Thymus (tissue), 14 donors: ENCODE data around the gene ZDHHC23. TPM values are rescaled to one million over a fixed set of nuclear protein-coding genes. Genes with fewer than 3 reads are reported as not detected.

Experiments used
- DNase-seq, 9 donors: peaks; one replicate each; pipeline ENCODE4 v3.0.0-alpha.2; 2013; ENCODE audit warnings: low spot score in 9 of 9, low read depth in 6 of 9, missing footprints in 1 of 9
- H3K27ac ChIP-seq, 2 donors: one replicate each; pipeline ENCODE4 v1.5.1; 2013; ENCODE audit warnings: control low read depth in 1 of 2, low read depth in 1 of 2, low read length in 1 of 2, mild to moderate bottlenecking in 1 of 2, moderate library complexity in 1 of 2
- H3K27me3 ChIP-seq, 2 donors: one replicate each; pipeline ENCODE4 v1.5.1; 2013; ENCODE audit warnings: low read length in 1 of 2; ENCODE audit not compliant: control insufficient read depth in 2 of 2, insufficient read depth in 1 of 2
- H3K36me3 ChIP-seq, 2 donors: one replicate each; pipeline ENCODE4 v1.5.1; 2013; ENCODE audit warnings: low read length in 1 of 2, mild to moderate bottlenecking in 1 of 2, moderate library complexity in 1 of 2; ENCODE audit not compliant: control insufficient read depth in 2 of 2, insufficient read depth in 2 of 2
- H3K4me1 ChIP-seq, 2 donors: one replicate each; pipeline ENCODE4 v1.5.1; 2013; ENCODE audit warnings: low read length in 2 of 2; ENCODE audit not compliant: control insufficient read depth in 2 of 2, insufficient read depth in 2 of 2
- H3K4me3 ChIP-seq, 2 donors: one replicate each; pipeline ENCODE4 v1.5.1; 2013; ENCODE audit warnings: low read length in 2 of 2, control low read depth in 1 of 2, mild to moderate bottlenecking in 1 of 2
- H3K9me3 ChIP-seq, 2 donors: one replicate each; pipeline ENCODE4 v1.5.1; 2013; ENCODE audit warnings: low read length in 1 of 2, mild to moderate bottlenecking in 1 of 2; ENCODE audit not compliant: control insufficient read depth in 2 of 2, insufficient read depth in 1 of 2
- WGBS: extraction: QIAGEN DNeasy Blood & Tissue Kit; methylation state at CpG from one replicate; pipeline ENCODE4 v1.1.7; 2013; 5-methylcytosine and 5-hydroxymethylcytosine counted together
- long read RNA-seq, 10 donors: transcript quantifications; one replicate each; lab custom pipeline, GENCODE V29; 2026
- polyA plus RNA-seq: library from polyadenylated mRNA; stranded (reverse); fragments of 200-250 nt; gene quantifications from one replicate; pipeline ENCODE4 v1.2.3, GENCODE V29; 2013
- total RNA-seq: library from RNA; stranded (reverse); fragments of 120-200 nt; gene quantifications from one replicate; pipeline ENCODE4 v1.2.4, GENCODE V29; 2013
- donor health status: healthy.

ZDHHC23 gene
- total RNA-seq = 1.7 TPM
- polyA plus RNA-seq = 2.2 TPM
- long read RNA-seq, donor 1 = 0 reads
- long read RNA-seq, donor 2, partial matches to known transcripts = 0 of 13 reads
- long read RNA-seq, donor 2, other reads (novel, unspliced or antisense) = 13 of 13 reads
- long read RNA-seq, donor 3 = 0 reads
- long read RNA-seq, donor 4 = 0 reads
- long read RNA-seq, donor 5 = 0 reads
- long read RNA-seq, donor 6 = 0 reads
- long read RNA-seq, donor 7 = 0 reads
- long read RNA-seq, donor 8 = 0 reads
- long read RNA-seq, donor 9 = 0 reads
- long read RNA-seq, donor 10 = 0 reads

GRCh38 chr3:113947372-113948014 lies at the start of gene ZDHHC23:
Gene ZDHHC23 (plus strand): TSS chr3:113948013. CDS start chr3:113948803, 790 bp downstream.
- peaks cover 3 to 10% of the 10 kb centered on the region in 2 donors for H3K4me1 ChIP-seq
- peaks cover 0 to 24% of the 10 kb centered on the region in 2 donors for H3K27me3 ChIP-seq
- no peak within 1 kb of the TSS for H3K27ac ChIP-seq
- peaks cover 0 to 3% of the 10 kb centered on the region in 2 donors for H3K9me3 ChIP-seq
- peak in 7 of 9 donors; percentile 22 to 63 (median 41) for DNase-seq
- peak within 1 kb of the TSS; percentile 58 to 72 for H3K4me3 ChIP-seq
- under 1% methylated on average over 80 of the region's 80 CpGs for WGBS
- no peaks in the 10 kb centered on the region for H3K36me3 ChIP-seq

- Histone ChIP-seq H3K4me1 (no peaks in the 10 kb centered on the region), H3K4me3 (no peak overlapping the region), H3K27ac (no peak overlapping the region), H3K36me3 (no peaks in the 10 kb centered on the region), H3K27me3 (no peaks in the 10 kb centered on the region), H3K9me3 (no peaks in the 10 kb centered on the region)
- DNase-seq = no peak
- 98% methylated on average over 2 of the region's 2 CpGs for WGBS
These were observed 48.9 kb upstream of the ZDHHC23 start for GRCh38 chr3:113898892-113899291.

GRCh38 chr3:113906568-113907140 lies 41.2 kb upstream of the ZDHHC23 start:
- 98% methylated on average over 4 of the region's 4 CpGs for WGBS
- Histone ChIP-seq H3K27ac (no peak overlapping the region), H3K4me1 (no peaks in the 10 kb centered on the region), H3K4me3 (no peak overlapping the region), H3K36me3 (no peaks in the 10 kb centered on the region), H3K27me3 (no peaks in the 10 kb centered on the region), H3K9me3 (peaks cover 0 to 2% of the 10 kb centered on the region in 2 donors)
- DNase-seq = no peak

GRCh38 chr3:113908133-113908532 lies 39.7 kb upstream of the ZDHHC23 start:
- no peaks in the 10 kb centered on the region for H3K4me1 ChIP-seq
- no peaks in the 10 kb centered on the region for H3K36me3 ChIP-seq
- no peak overlapping the region for H3K4me3 ChIP-seq
- peaks cover 0 to 2% of the 10 kb centered on the region in 2 donors for H3K9me3 ChIP-seq
- H3K27ac ChIP-seq = no peak overlapping the region
- H3K27me3 ChIP-seq = no peaks in the 10 kb centered on the region
- no peak for DNase-seq

- no peak overlapping the region for H3K27ac ChIP-seq
- no peak for DNase-seq
- no peaks in the 10 kb centered on the region for H3K9me3 ChIP-seq
- H3K36me3 ChIP-seq = no peaks in the 10 kb centered on the region
- no peaks in the 10 kb centered on the region for H3K4me1 ChIP-seq
- 80% methylated on average over 5 of the region's 5 CpGs for WGBS
- H3K4me3 ChIP-seq = no peak overlapping the region
- no peaks in the 10 kb centered on the region for H3K27me3 ChIP-seq
These were observed 36.8 kb upstream of the ZDHHC23 start for GRCh38 chr3:113910966-113911365.

GRCh38 chr3:113912552-113913236 lies 35.1 kb upstream of the ZDHHC23 start:
- Histone ChIP-seq H3K4me3 (no peak overlapping the region), H3K36me3 (no peaks in the 10 kb centered on the region), H3K27ac (no peak overlapping the region), H3K9me3 (no peaks in the 10 kb centered on the region), H3K4me1 (no peaks in the 10 kb centered on the region), H3K27me3 (no peaks in the 10 kb centered on the region)
- WGBS = 65% methylated on average over 3 of the region's 3 CpGs
- peak in 7 of 9 donors; percentile 7 to 53 (median 13) for DNase-seq

- no peaks in the 10 kb centered on the region for H3K27me3 ChIP-seq
- H3K4me1 ChIP-seq = no peaks in the 10 kb centered on the region
- WGBS = 74% methylated on average over 2 of the region's 2 CpGs
- no peak overlapping the region for H3K4me3 ChIP-seq
- DNase-seq = no peak
- H3K27ac ChIP-seq = no peak overlapping the region
- no peaks in the 10 kb centered on the region for H3K36me3 ChIP-seq
- H3K9me3 ChIP-seq = no peaks in the 10 kb centered on the region
These were observed 33.2 kb upstream of the ZDHHC23 start for GRCh38 chr3:113914646-113915045.

- 31% methylated on average over 5 of the region's 5 CpGs for WGBS
- Histone ChIP-seq H3K4me3 (no peak overlapping the region), H3K27ac (no peak overlapping the region), H3K27me3 (no peaks in the 10 kb centered on the region), H3K36me3 (no peaks in the 10 kb centered on the region), H3K9me3 (peaks cover 0 to 3% of the 10 kb centered on the region in 2 donors), H3K4me1 (no peaks in the 10 kb centered on the region)
- DNase-seq = no peak
These were observed 20.3 kb upstream of the ZDHHC23 start for GRCh38 chr3:113927556-113927955.

DNA sequence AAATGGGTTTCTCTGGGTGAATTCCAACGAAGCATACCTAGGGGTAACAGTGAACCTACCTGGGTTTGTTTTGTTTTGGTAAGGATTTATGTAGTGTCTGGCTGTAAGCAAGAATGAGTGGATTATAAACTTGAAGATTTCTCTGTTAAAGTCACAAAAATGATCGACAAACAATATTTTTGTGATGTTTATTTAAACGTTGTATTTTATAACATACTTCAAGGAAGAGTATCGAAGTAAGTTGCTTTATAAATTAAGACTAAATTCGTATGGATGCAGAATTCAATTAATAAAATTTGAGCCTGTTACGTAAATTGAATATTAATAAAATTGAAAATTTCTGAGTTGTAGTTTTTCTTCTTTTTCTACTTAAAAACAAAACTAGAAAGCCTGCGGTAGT lies 982 bp upstream of the ZDHHC23 start:
- Histone ChIP-seq H3K27me3 (peaks cover 0 to 24% of the 10 kb centered on the region in 2 donors), H3K4me1 (peaks cover 3 to 10% of the 10 kb centered on the region in 2 donors), H3K36me3 (no peaks in the 10 kb centered on the region), H3K27ac (no peak overlapping the region), H3K9me3 (peaks cover 0 to 3% of the 10 kb centered on the region in 2 donors), H3K4me3 (no peak overlapping the region)
- WGBS = 90% methylated on average over 7 of the region's 7 CpGs
- no peak for DNase-seq
